GM21723 (cell line): ENCODE results near the gene LRRC4C.

ENCODE experiments used
- ATAC-seq: cut with Tn5 transposase; IDR thresholded peaks from one replicate; pipeline ENCODE4 v1.9.1; 2021; ENCODE audit warnings: mild to moderate bottlenecking, moderate library complexity; ENCODE audit not compliant: unreplicated experiment

LRRC4C gene

GRCh38 chr11:40388097-40388818 lies 1071.2 kb downstream of the LRRC4C start:
- no peak for ATAC-seq

- ATAC-seq = no peak
Measured at GRCh38 chr11:40387240-40387980, 1072.0 kb downstream of the LRRC4C start.

GRCh38 chr11:40384991-40385390 lies 1074.5 kb downstream of the LRRC4C start:
- no peak for ATAC-seq

DNA sequence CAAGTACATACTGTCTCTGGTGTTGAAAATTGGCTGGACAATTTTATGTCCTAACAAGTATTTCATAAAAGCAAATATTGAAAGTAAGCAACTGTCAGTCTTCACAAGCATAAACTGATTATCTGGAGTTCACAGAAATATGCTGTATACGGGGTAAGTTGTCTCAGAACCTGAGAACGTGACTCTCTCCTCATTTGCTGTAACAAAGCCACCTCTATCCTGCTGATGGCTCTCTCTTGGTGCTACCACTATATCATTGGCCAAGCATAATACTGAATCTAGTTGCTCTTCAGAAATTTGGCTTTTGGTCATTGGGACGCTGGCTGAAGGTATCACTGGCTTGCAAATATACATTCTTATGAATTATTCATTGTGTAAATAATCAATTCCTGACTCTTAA lies 1078.0 kb downstream of the LRRC4C start:
- ATAC-seq = no peak

DNA sequence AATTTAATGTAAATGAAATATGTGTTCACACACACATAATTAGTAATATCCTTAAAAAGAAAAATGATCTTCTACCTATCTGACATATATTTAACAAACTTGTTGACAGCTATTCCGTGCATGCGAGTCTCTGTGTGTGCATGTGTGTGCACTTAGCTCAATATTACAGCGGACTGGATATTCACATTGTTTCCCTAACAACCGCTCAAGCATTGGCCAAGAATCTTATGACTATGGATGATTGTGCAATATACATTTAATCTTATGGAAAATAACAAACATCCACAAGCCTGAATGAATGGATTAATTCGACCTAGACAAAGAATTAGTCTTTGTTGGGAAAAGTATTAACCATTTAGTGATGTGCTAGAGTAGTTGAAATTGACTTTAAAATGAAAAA lies 1078.6 kb downstream of the LRRC4C start:
- no peak for ATAC-seq

GRCh38 chr11:40376331-40376730 lies 1083.1 kb downstream of the LRRC4C start:
- no peak for ATAC-seq

DNA sequence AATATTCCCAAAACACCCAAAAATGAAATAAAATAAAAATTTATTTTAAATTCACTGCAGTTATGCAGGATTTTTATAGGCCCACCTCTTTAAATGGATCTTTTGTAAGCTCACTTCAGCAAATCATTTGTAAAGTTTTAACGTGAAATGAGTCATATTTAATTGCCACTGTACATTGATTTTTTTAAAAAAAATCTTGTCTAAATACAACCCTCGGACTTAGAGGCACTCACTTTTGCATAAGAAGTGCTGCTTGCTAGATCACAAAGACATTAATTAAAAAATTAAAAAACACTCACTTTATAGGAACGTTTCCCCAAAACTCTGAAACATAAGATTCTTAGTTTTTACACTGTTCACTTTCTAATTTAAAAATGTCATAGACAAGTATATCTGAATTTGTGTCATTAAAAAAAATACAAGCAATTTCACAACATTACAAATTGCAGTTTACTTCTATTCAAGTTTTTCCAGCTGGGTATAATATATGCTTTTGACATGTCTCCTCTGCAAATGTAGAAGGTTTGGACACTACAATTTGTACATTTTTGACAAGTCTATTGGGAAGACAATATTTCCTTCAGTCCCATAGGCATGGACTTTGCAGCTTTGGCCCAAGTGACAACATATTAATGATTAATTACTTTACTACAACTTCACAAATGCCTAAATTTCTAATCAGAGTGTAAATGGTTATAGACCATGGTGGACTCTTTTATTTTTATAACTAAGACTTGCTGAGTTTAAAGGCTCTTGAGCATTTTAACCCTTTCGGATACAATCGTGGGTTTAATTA lies 1088.4 kb downstream of the LRRC4C start:
- no peak for ATAC-seq

DNA sequence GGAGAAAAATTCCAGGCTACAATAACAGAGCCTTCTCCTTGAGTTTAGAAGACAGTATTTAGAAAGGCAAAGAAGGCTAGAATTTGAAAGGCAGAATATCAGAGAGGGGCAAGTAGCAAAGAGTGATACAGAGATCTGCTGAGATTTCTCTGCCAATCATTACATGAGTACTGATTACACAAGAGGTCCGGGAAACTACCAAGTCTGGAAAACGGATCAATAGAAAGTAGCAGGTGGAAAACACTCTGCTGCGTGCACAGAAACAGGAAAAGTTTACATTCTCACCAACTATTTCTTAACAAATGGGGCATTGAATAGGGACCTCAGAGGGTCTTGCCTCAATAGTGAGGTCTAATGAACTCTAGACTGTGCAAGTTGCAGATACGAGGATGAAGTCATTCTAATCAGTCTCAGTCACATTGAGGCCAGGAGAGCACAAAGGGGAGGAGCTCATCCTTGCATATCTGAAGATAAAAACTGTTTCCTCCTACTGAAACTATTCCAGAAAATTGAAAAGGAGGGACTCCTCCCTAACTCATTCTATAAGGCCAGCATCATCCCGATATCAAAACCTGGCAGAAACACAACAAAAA lies 1099.2 kb downstream of the LRRC4C start:
- no peak for ATAC-seq

DNA sequence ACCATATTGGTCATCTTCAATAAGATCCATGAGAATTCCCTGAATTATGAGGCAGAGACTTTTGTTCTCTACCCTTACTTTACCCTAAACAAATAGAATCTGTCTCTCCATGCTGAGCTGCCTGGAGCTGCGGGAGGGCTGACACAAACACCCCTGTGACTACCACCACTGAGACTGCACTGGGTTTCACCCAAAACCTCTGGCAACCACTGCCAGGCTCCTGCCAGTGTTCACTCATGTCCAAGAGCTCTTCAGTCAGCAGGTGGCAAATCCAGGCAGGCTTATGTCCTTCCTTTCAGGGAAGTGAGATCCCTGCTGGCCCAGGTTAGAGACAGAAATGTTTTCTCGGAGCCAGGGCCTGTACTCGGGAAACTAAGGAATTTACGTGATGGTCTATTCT lies 1105.3 kb downstream of the LRRC4C start:
- ATAC-seq = no peak

DNA sequence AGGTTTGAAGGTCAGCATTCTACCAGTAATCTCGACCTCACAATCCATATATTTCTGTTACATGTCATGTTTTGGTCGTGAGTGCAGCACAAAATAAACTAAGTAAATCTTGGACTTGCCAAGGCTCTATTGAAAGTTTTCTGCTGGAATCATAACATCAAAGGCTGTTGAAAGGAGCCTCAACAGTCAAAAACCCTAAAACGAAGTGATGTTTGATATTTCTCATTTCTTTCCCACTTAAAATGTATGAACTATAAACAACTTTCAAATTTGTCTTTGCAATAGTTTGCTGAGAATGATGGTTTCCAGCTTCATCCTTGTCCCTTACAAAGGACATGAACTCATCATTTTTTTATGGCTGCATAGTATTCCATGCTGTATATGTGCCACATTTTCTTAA lies 1118.5 kb downstream of the LRRC4C start:
- no peak for ATAC-seq

GRCh38 chr11:40338739-40339138 lies 1120.7 kb downstream of the LRRC4C start:
- ATAC-seq = no peak

DNA sequence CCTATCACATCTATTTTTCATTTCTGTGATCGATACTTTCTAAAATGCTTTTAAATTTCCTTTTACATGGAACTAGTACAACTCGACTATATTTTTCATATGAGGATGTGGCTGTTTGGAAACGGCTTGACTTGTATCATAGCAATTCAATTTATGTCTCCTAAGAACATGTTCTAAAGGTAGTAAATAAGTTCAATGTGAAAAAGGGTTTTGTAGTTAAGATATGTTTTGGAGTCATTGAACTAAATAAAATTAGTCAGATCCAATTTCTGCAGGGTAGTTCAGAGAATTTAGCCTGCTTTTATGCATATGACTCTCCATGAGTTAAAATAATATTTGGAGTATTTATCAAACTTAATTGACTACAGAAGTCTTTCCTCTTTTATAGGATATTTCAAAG lies 1121.4 kb downstream of the LRRC4C start:
- no peak for ATAC-seq

- no peak for ATAC-seq
Measured at GRCh38 chr11:40337118-40337517, 1122.3 kb downstream of the LRRC4C start.

DNA sequence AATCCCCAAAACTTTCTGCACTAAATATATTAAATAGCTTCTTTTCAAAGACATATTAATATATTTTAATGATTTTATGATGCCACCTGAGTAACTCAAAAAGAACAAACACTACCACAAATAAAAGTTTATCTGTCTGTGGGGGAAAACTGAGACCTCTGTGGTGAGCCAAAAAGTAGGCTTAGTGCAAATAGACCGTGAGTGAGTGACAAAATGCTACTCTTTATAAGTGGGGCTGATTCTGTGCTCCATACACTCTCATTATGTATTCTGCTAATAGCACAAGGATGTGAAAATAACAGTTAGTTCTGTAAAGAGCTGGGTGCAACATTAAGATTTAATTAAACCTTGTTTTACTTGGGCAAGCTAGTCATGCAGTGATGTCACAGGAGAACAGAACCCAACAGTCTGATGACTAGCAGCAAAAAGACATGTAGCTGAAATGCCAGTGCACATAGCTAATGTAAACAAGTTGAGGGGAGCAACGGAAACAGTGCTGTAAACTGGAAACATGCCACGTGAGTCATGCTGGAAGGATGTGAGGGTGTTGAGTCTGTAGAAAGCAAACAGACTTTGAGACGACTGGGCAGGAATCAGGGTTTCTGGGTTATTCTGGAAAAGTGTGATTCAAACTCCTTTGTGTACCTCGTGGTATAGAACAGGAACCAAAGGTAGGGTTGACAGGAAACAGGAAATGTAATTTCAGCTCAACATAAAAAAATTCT lies 1130.4 kb downstream of the LRRC4C start:
- ATAC-seq = no peak

- no peak for ATAC-seq
Measured at GRCh38 chr11:40323241-40323640, 1136.2 kb downstream of the LRRC4C start.

- ATAC-seq = no peak
Measured at GRCh38 chr11:40321537-40321936, 1137.9 kb downstream of the LRRC4C start.

- ATAC-seq = no peak
Measured at GRCh38 chr11:40316171-40316570, 1143.3 kb downstream of the LRRC4C start.

GRCh38 chr11:40315122-40315521 lies 1144.3 kb downstream of the LRRC4C start:
- ATAC-seq = no peak

DNA sequence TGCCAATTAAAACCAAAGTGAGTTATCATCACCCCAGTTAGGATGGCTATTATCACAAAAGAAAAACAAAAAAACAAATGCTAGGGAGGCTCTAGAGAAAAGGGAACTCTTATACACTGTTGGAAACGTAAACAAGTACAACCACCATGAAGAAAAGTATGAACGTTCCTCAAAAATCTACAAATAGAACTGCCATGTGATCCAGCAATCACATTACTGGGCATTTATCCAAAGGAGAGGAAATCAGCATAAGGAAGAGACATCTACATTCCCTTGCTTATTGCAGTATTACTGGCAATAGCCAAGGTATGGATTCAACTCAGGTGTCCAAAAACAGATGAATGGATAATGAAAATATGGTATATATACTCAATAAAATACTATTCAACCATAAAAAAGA lies 1145.1 kb downstream of the LRRC4C start:
- ATAC-seq = no peak

GRCh38 chr11:40306938-40307548 lies 1152.4 kb downstream of the LRRC4C start:
- peak; percentile 71 for ATAC-seq
